ENCODE measurements around the gene AZIN2.

DNA sequence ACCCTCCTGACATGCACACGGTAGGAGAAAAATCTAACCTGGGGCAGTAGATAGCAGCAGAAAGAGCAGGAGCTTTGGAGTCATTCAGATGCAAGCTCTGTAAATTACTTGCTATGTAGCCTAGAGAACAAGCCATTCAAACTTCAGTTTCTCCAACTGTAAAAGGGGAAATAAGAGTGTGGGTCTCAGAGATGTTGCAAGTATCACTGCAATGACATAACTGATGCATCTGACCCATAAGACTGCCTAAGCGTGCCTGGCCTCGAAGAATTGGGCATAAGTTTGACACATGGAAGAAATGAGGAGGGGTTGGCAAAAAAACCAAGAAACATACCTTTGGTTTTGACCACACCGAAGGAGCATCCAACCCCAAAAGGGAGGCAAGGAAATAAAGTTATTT, 49.4 kb upstream of the AZIN2 start:
- TF ChIP-seq CTCF (IDR thresholded peaks at IDR 0.05; ENCODE audit: insufficient read depth, low read length, poor library complexity, severe bottlenecking) (no peak), EZH2phosphoT487 (conservative IDR thresholded peaks at IDR 0.05; ENCODE audit: low read length) (no peak)

All from SU-DHL-6 (cell line).